Heart left ventricle (tissue), 16 donors: Measurements from ENCODE around the gene HMGA1. TPM values are rescaled to one million over a fixed set of nuclear protein-coding genes. Genes with fewer than 3 reads are reported as not detected.

Experiments
- ATAC-seq, 4 donors: fragments of 200-7000 bp; cut with Tn5 transposase; one replicate each; pipeline ENCODE4 v1.9.1; 2020 to 2022; ENCODE audit warnings: moderate library complexity in 4 of 4, mild to moderate bottlenecking in 3 of 4, moderate number of reproducible peaks in 1 of 4
- DNase-seq, 5 donors: peaks; one replicate each; pipeline ENCODE4 v3.0.0-alpha.2; 2020
- H3K27ac ChIP-seq, 12 donors: fragments of 200-600 bp; sonication (generic) in 4 of 12; one replicate each; pipeline versions ENCODE4 v1.5.0 to v1.8.0; 2016 to 2022; ENCODE audit warnings: mild to moderate bottlenecking in 2 of 12
- H3K27me3 ChIP-seq, 9 donors: fragments of 200-600 bp; sonication (generic) in 2 of 9; one replicate each; pipeline versions ENCODE4 v1.5.1 to v1.8.0; 2016 to 2022; ENCODE audit warnings: mild to moderate bottlenecking in 3 of 9
- H3K36me3 ChIP-seq, 9 donors: fragments of 200-600 bp; sonication (generic) in 2 of 9; one replicate each; pipeline versions ENCODE4 v1.5.0 to v1.8.0; 2018 to 2022; ENCODE audit warnings: mild to moderate bottlenecking in 2 of 9
- H3K4me1 ChIP-seq, 12 donors: fragments of 200-600 bp; sonication (generic) in 4 of 12; one replicate each; pipeline versions ENCODE4 v1.5.0 to v1.8.0; 2016 to 2022; ENCODE audit warnings: mild to moderate bottlenecking in 3 of 12
- H3K4me3 ChIP-seq, 12 donors: fragments of 200-600 bp; sonication (generic) in 4 of 12; one replicate each; pipeline versions ENCODE4 v1.5.0 to v1.8.0; 2017 to 2022; ENCODE audit warnings: mild to moderate bottlenecking in 9 of 12, moderate library complexity in 4 of 12
- H3K9me3 ChIP-seq, 12 donors: fragments of 200-600 bp; sonication (generic) in 4 of 12; one replicate each; pipeline versions ENCODE4 v1.5.0 to v1.8.0; 2016 to 2022; ENCODE audit warnings: mild to moderate bottlenecking in 1 of 12
- POLR2A ChIP-seq, 2 donors: fragments of 450-650 bp; IDR thresholded peaks; one replicate each; pipeline ENCODE4 v1.6.1; 2017; ENCODE audit warnings: antibody characterized with exemption in 2 of 2, mild to moderate bottlenecking in 2 of 2, moderate library complexity in 2 of 2
- WGBS, 4 donors: extraction: QIAGEN DNeasy Blood & Tissue Kit in 2 of 4; methylation state at CpG; one replicate each; pipeline versions ENCODE4 v1.1.5 to v1.1.7; 2013 to 2018; 5-methylcytosine and 5-hydroxymethylcytosine counted together
- intact Hi-C, 10 donors: fragments of 100-400 bp; cut with DNase I; formaldehyde crosslinking; loops; one replicate each; pipeline versions ENCODE4 v1.11.1 to v1.14.2; 2022
- polyA plus RNA-seq, 2 donors: library from polyadenylated mRNA; stranded (reverse); fragments of 200-250 nt; gene quantifications; one replicate each; pipeline ENCODE4 v1.2.3, GENCODE V29; 2013
- total RNA-seq, 9 donors: library from RNA; depleted of rRNA in 2 of 9; stranded (reverse); fragments of >200 nt in 2 of 9; fragmentation: NEBNext Ultra II Directional in 3 of 9; extraction: Animal tissue kit (Norgen Biotek cat#: 25700) in 3 of 9; gene quantifications; one replicate each; pipeline versions ENCODE4 v1.1.0 to v1.2.4, GENCODE V29; 2016 to 2023
- TF ChIP-seq, protein P1 (sequence below), 12 donors: fragments of 200-600 bp; sonication (generic) in 4 of 12; IDR thresholded peaks; one replicate each; pipeline versions ENCODE4 v1.5.0 to v1.8.0; 2018 to 2022; ENCODE audit warnings: antibody characterized with exemption in 12 of 12, mild to moderate bottlenecking in 5 of 12
- donor health status: ischemic (EF 13 %, LVEDD 7.1; RV severe dilation, severe dysfunction).
- donor health status: healthy with polysubstance abuse.
- donor health status: DM: no; HTN: yes; CAD: no.
- donor health status: DM: no; HTN: no; CAD: no.
- donor health status: ischemic (EF 25% LVEDD 6.9; RV normal size, moderate dysfunction).
- donor health status: ischemic (EF 25% LVEDD 5.7; RV mildly dilated, moderate dysfunction).
- donor health status: healthy.
- donor health status: DM: yes; HTN: yes; CAD: no.
- donor health status: ischemic (EF 35%, LVEDD 5.7; RV mildly dilated, moderate dysfunction).
- donor health status: nonischemic (EF 11% LVEDD 7.7; RV severe dilation, severe dysfunction).
- donor health status: DM: yes; HTN: yes; CAD: no.
- donor health status: PGD.
- donor health status: ischemic (EF 29% LVEDD 5.4; RV normal size, mild dysfunction).
- donor health status: nonischemic (EF 23%, LVEDD 6.1; RV moderate dilation, normal function).

Gene HMGA1
- total and polyA plus RNA-seq, 11 donors = 23.0 to 76.1 (median 44.8) TPM

DNA sequence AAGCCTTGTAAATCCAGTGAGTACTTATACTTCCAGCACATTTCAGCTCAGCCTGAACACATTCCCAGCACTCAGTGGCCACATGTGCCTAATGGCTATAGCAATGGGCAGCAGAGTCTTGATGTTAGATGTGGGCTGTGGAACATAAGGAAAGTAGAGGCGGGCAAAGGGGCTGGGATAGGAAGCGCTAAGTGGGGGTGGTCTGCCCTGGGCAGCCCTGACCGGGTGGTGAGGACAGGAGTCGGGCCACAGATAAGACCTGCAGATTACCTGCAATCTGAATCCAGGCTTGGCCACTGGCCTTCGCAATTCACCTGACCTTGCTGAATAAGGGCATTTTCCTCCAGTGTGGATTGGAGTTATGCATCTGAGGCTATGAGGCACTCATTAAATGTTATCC, 11.1 kb upstream of the HMGA1 start:
- WGBS, 4 donors = 87 to 93% (median 90%) methylated on average over 5 of the region's 5 CpGs
- Histone ChIP-seq H3K4me3 (no peak overlapping the region), H3K27ac (no peak overlapping the region), H3K27me3 (no peaks in the 10 kb centered on the region), H3K36me3 (no peaks in the 10 kb centered on the region), H3K9me3 (no peaks in the 10 kb centered on the region), H3K4me1 (peaks cover 0 to 15% (median 10%) of the 10 kb centered on the region in 12 donors)
- intact Hi-C loops = no loop called here
- DNase-seq = no peak
- TF ChIP-seq POLR2A (IDR thresholded peaks at IDR 0.05) = no peak
- TF ChIP-seq, protein P1, sequence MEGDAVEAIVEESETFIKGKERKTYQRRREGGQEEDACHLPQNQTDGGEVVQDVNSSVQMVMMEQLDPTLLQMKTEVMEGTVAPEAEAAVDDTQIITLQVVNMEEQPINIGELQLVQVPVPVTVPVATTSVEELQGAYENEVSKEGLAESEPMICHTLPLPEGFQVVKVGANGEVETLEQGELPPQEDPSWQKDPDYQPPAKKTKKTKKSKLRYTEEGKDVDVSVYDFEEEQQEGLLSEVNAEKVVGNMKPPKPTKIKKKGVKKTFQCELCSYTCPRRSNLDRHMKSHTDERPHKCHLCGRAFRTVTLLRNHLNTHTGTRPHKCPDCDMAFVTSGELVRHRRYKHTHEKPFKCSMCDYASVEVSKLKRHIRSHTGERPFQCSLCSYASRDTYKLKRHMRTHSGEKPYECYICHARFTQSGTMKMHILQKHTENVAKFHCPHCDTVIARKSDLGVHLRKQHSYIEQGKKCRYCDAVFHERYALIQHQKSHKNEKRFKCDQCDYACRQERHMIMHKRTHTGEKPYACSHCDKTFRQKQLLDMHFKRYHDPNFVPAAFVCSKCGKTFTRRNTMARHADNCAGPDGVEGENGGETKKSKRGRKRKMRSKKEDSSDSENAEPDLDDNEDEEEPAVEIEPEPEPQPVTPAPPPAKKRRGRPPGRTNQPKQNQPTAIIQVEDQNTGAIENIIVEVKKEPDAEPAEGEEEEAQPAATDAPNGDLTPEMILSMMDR (IDR thresholded peaks at IDR 0.05) = no peak
- ATAC-seq = no peak

GRCh38 chr6:34226066-34226465, 10.6 kb upstream of the HMGA1 start:
- TF ChIP-seq, protein P1 (IDR thresholded peaks at IDR 0.05) = no peak
- no peak for TF ChIP-seq POLR2A (IDR thresholded peaks at IDR 0.05)
- Histone ChIP-seq H3K27me3 (no peaks in the 10 kb centered on the region), H3K4me1 (peaks cover 0 to 19% (median 10%) of the 10 kb centered on the region in 12 donors), H3K4me3 (no peak overlapping the region), H3K9me3 (no peaks in the 10 kb centered on the region), H3K36me3 (no peaks in the 10 kb centered on the region), H3K27ac (no peak overlapping the region)
- ATAC-seq = no peak
- intact Hi-C loops = no loop called here
- no peak for DNase-seq
- 78 to 84% (median 81%) methylated on average over 7 of the region's 7 CpGs for WGBS, 4 donors

- Histone ChIP-seq H3K4me1 (peaks cover 0 to 20% (median 10%) of the 10 kb centered on the region in 12 donors), H3K27ac (no peak overlapping the region), H3K4me3 (no peak overlapping the region), H3K27me3 (no peaks in the 10 kb centered on the region), H3K36me3 (no peaks in the 10 kb centered on the region), H3K9me3 (no peaks in the 10 kb centered on the region)
- intact Hi-C loops = no loop called here
- TF ChIP-seq, protein P1 (IDR thresholded peaks at IDR 0.05) = no peak
- DNase-seq = no peak
- no peak for ATAC-seq
- WGBS, 4 donors = 89 to 94% (median 89%) methylated on average over 12 to 15 of the region's 15 CpGs
Observed at GRCh38 chr6:34226731-34227586, 9.7 kb upstream of the HMGA1 start.

GRCh38 chr6:34227761-34228421, 8.8 kb upstream of the HMGA1 start:
- H3K4me3 ChIP-seq = no peak overlapping the region
- intact Hi-C loops = no loop called here
- no peaks in the 10 kb centered on the region for H3K27me3 ChIP-seq
- H3K4me1 ChIP-seq = peaks cover 0 to 20% (median 10%) of the 10 kb centered on the region in 12 donors
- 93 to 94% (median 93%) methylated on average over 14 to 16 of the region's 16 CpGs for WGBS, 4 donors
- no peak for ATAC-seq
- no peaks in the 10 kb centered on the region for H3K36me3 ChIP-seq
- H3K9me3 ChIP-seq = no peaks in the 10 kb centered on the region
- no peak overlapping the region for H3K27ac ChIP-seq
- no peak for DNase-seq
- TF ChIP-seq, protein P1 (IDR thresholded peaks at IDR 0.05) = no peak
- TF ChIP-seq POLR2A (IDR thresholded peaks at IDR 0.05) = no peak
